ENCODE results near the gene CA10. TPM values are rescaled to one million over a fixed set of nuclear protein-coding genes. Genes with fewer than 3 reads are reported as not detected.

The CA10 gene
- total RNA-seq, 1 donor from 2014 or later, result not detected

GRCh38 chr17:51819341-51820219, 338.9 kb downstream of the CA10 start:
- Mint-ChIP-seq H3K27ac (ENCODE audit: unreplicated experiment) (no peak overlapping the region), H3K36me3 (ENCODE audit: low read depth) (no peaks in the 10 kb centered on the region), H3K4me1 (ENCODE audit: low read depth) (no peaks in the 10 kb centered on the region), H3K27me3 (ENCODE audit: low read depth) (peaks cover 6% of the 10 kb centered on the region), H3K9me3 (ENCODE audit: low read depth) (peaks cover 2% of the 10 kb centered on the region), H3K4me3 (ENCODE audit: unreplicated experiment) (no peak overlapping the region)
- no peak for TF ChIP-seq CTCF (IDR thresholded peaks at IDR 0.05)
- DNase-seq (ENCODE audit: low spot score), result no peak

GRCh38 chr17:51818777-51819176, 339.7 kb downstream of the CA10 start:
- no peak for TF ChIP-seq CTCF (IDR thresholded peaks at IDR 0.05)
- H3K4me3 Mint-ChIP-seq (ENCODE audit: unreplicated experiment), result no peak overlapping the region
- no peaks in the 10 kb centered on the region for H3K36me3 Mint-ChIP-seq (ENCODE audit: low read depth)
- DNase-seq (ENCODE audit: low spot score), result no peak
- H3K9me3 Mint-ChIP-seq (ENCODE audit: low read depth), result peaks cover 2% of the 10 kb centered on the region
- H3K27me3 Mint-ChIP-seq (ENCODE audit: low read depth), result peaks cover 6% of the 10 kb centered on the region
- no peak overlapping the region for H3K27ac Mint-ChIP-seq (ENCODE audit: unreplicated experiment)
- no peaks in the 10 kb centered on the region for H3K4me1 Mint-ChIP-seq (ENCODE audit: low read depth)

- no peak overlapping the region for H3K27ac Mint-ChIP-seq (ENCODE audit: unreplicated experiment)
- TF ChIP-seq CTCF (IDR thresholded peaks at IDR 0.05), result no peak
- H3K4me1 Mint-ChIP-seq (ENCODE audit: low read depth), result no peaks in the 10 kb centered on the region
- H3K36me3 Mint-ChIP-seq (ENCODE audit: low read depth), result no peaks in the 10 kb centered on the region
- H3K9me3 Mint-ChIP-seq (ENCODE audit: low read depth), result peaks cover 2% of the 10 kb centered on the region
- H3K4me3 Mint-ChIP-seq (ENCODE audit: unreplicated experiment), result no peak overlapping the region
- H3K27me3 Mint-ChIP-seq (ENCODE audit: low read depth), result peaks cover 6% of the 10 kb centered on the region
- DNase-seq (ENCODE audit: low spot score), result no peak
Observed at GRCh38 chr17:51817955-51818354, 340.6 kb downstream of the CA10 start.

GRCh38 chr17:51817117-51817516, 341.4 kb downstream of the CA10 start:
- Mint-ChIP-seq H3K4me3 (ENCODE audit: unreplicated experiment) (no peak overlapping the region), H3K27ac (ENCODE audit: unreplicated experiment) (no peak overlapping the region), H3K27me3 (ENCODE audit: low read depth) (peaks cover 6% of the 10 kb centered on the region), H3K9me3 (ENCODE audit: low read depth) (no peaks in the 10 kb centered on the region), H3K4me1 (ENCODE audit: low read depth) (no peaks in the 10 kb centered on the region), H3K36me3 (ENCODE audit: low read depth) (no peaks in the 10 kb centered on the region)
- no peak for DNase-seq (ENCODE audit: low spot score)
- TF ChIP-seq CTCF (IDR thresholded peaks at IDR 0.05), result no peak

GRCh38 chr17:51815097-51815496, 343.4 kb downstream of the CA10 start:
- Mint-ChIP-seq H3K27ac (ENCODE audit: unreplicated experiment) (no peak overlapping the region), H3K9me3 (ENCODE audit: low read depth) (no peaks in the 10 kb centered on the region)
- no peak for TF ChIP-seq CTCF (IDR thresholded peaks at IDR 0.05)

More at GRCh38 chr17:51815097-51815496, 343.4 kb downstream of the CA10 start:
- no peak overlapping the region for H3K4me3 Mint-ChIP-seq (ENCODE audit: unreplicated experiment)
- H3K4me1 Mint-ChIP-seq (ENCODE audit: low read depth), result no peaks in the 10 kb centered on the region
- H3K36me3 Mint-ChIP-seq (ENCODE audit: low read depth), result no peaks in the 10 kb centered on the region
- no peak for DNase-seq (ENCODE audit: low spot score)
- H3K27me3 Mint-ChIP-seq (ENCODE audit: low read depth), result peaks cover 3% of the 10 kb centered on the region

All from chondrocyte (in vitro differentiated cells).